GM18858 (cell line): ENCODE measurements around the gene PLCB3.

Experiments
- ATAC-seq: cut with Tn5 transposase; IDR thresholded peaks from one replicate; pipeline ENCODE4 v1.9.1; 2021; ENCODE audit not compliant: unreplicated experiment

The PLCB3 gene

DNA sequence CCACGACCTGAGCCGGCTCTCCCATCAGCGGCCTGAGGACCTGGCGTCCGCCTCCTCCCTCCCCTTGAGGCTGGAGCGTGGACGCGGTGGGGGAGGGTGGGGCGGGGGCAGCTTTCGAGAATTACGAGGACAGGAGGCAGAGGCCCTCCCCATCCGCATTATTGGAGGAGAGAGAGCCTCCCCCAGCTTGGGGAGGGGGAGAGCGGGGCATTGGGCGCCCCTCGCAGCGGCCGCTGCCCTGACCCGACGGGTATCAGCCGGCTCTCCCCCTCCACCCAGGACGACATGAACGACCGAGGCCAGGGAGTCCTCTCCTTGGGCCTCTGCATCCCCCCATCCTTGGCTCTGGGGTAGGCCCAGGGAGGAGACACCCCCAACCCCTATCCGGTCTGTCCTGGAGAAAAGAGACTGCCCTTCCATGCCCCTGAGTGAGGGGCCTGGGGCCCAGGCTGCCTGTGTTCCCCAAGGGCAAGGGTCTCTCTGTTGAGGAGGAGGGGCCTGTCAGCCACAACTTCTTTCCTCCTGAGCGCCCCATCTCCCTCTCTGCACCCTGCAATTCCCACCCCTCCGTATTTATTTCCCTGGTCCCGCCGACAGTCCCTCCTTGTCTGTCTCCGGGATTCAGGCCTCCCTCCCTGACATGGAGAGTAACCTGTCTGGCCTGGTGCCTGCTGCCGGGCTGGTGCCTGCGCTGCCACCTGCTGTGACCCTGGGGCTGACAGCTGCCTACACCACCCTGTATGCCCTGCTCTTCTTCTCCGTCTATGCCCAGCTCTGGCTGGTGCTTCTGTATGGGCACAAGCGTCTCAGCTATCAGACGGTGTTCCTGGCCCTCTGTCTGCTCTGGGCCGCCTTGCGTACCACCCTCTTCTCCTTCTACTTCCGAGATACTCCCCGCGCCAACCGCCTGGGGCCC is 34.8 kb downstream of the PLCB3 start:
- no peak for ATAC-seq

- no peak for ATAC-seq
Measured at GRCh38 chr11:64286801-64287159, 35.5 kb downstream of the PLCB3 start.

GRCh38 chr11:64287676-64288352 is 36.5 kb downstream of the PLCB3 start:
- ATAC-seq: no peak

GRCh38 chr11:64288353-64288750 is 37.0 kb downstream of the PLCB3 start:
- ATAC-seq: no peak

- no peak for ATAC-seq
Measured at GRCh38 chr11:64289002-64289564, 37.8 kb downstream of the PLCB3 start.

DNA sequence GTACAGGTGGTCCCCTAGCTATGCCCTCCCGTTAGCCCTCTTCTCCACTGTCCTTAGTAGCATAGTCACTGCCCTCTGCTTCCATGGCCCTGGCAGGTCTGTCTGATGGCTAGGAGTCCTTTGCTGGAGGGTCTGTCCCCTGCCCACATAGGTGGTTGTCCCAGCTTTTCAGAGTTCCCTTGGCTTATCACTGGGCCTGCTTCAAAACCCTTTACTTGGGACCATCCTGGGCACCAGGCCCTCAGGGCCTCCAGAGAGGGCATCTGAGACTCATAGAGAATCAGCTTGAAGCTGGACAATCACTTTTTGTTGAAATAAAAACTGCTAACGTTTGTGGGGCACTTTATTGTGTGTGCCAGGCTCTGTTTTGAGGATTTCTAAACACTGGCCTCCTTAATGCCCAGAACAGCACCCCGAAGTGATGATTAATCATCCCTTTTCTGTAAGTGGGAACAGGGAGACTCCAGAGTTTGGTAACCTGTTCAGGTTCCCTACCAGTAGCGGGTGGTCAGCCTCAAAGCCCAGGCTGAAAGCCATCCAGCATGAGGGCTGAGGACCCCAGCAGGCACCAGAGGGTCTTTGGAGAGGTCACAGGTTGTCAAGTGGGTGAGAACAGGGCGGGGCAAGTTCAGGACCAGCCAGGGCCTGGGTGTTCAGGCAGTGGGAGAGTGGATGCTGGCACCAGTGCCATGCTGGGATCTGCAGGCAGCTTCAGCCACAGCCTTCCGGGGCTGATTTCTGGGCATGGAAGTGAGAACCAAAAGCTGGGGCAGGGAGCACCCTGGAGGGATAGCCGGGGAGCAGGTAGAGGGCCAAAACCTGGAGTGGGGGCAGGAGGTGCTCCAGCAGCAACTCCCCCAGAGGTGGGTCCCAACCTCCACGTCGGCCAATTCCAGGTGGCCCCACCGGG is 39.3 kb downstream of the PLCB3 start:
- ATAC-seq: no peak

DNA sequence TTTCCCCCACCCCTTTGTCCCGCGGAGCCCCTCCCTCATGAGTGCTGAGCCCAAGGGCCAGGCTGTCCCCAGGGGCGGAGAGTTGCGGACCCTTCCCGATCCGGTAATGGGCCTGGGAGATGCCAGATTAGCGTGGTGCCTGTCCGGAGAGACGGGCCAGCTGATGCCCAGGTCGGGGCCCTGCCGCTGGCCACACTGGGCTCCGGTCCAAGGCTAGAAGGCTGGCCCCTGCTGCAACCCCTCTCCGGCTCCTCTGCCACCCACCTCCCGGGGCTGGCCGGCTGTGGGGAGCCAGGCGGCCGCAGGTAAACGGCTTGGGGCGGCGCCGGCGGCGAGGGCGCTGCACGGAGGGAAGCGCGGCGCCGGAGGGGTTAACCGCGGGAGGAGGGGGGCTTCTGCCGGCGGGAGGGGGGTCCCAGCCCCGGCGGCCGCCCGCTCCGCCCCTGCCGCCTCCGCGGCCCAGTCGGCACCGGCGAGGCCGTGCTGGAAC is 40.0 kb downstream of the PLCB3 start, which contains the start of gene KCNK4:
Gene KCNK4, plus strand, starts transcription at position 41 of the 490 bp plus-strand sequence. CDS start 1,717 bp downstream, outside the sequence.
- no peak for ATAC-seq

DNA sequence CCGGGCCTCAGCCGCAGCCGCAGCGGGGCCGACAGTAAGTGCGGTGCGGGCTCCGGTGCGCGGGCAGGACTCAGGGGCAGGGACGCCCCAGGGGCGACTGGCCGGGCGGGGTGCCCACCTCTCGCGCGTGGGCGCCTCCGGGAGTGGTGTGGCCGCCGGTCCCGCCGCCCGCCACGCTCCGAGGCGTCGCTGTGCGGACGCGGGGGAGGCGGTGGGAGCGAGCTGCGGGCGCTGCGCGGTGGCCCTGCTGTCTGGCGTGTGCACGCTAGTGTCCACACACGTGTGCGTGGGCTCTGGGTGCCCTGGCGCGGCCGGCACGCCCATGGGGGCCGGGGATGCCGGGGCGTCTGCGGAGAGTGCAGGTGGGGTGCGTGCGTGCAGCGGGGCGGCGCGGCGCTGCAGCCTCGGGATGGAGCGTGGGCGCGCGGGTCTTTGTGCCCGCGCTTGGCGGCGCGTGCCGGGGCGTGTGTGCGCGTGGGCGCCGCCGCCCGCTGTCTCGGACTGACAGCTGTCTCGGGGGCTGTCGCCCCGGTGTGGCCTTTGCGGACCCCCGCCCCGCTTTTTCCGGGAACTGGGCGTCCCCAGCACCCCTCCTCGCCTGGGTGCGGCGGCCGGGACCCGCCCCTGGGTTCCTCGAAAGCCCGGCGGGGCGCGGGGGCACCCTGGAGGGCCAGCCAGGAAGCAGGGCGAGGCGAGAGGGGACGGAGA is 40.6 kb downstream of the PLCB3 start:
- ATAC-seq: no peak

- no peak for ATAC-seq
Measured at GRCh38 chr11:64292460-64293254, 41.3 kb downstream of the PLCB3 start.

GRCh38 chr11:64294774-64295173 is 43.4 kb downstream of the PLCB3 start:
- no peak for ATAC-seq

DNA sequence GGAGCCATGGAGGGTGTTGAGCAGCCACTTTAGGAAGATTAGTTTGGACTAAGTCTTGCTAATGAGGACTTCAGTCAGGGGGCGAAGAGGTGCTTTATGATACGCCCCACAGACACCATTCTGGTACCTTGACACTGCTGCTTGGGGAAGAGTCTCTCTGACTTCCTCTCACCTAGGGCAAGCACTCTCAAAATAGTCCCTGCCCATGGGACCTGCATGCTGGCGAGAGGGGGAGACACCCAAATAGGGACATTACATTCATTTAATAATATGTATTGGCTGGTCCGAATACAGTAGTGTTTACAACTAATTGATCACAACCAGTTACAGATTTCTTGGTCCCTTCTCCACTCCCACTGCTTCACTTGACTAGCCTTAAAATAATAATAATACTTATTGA is 44.4 kb downstream of the PLCB3 start:
- ATAC-seq: no peak

- no peak for ATAC-seq
Measured at GRCh38 chr11:64296236-64296635, 44.9 kb downstream of the PLCB3 start.

- ATAC-seq: no peak
Measured at GRCh38 chr11:64296830-64297698, 45.7 kb downstream of the PLCB3 start.

GRCh38 chr11:64297699-64298358 is 46.5 kb downstream of the PLCB3 start:
- ATAC-seq: no peak

GRCh38 chr11:64298966-64299846 is 47.9 kb downstream of the PLCB3 start:
- no peak for ATAC-seq

DNA sequence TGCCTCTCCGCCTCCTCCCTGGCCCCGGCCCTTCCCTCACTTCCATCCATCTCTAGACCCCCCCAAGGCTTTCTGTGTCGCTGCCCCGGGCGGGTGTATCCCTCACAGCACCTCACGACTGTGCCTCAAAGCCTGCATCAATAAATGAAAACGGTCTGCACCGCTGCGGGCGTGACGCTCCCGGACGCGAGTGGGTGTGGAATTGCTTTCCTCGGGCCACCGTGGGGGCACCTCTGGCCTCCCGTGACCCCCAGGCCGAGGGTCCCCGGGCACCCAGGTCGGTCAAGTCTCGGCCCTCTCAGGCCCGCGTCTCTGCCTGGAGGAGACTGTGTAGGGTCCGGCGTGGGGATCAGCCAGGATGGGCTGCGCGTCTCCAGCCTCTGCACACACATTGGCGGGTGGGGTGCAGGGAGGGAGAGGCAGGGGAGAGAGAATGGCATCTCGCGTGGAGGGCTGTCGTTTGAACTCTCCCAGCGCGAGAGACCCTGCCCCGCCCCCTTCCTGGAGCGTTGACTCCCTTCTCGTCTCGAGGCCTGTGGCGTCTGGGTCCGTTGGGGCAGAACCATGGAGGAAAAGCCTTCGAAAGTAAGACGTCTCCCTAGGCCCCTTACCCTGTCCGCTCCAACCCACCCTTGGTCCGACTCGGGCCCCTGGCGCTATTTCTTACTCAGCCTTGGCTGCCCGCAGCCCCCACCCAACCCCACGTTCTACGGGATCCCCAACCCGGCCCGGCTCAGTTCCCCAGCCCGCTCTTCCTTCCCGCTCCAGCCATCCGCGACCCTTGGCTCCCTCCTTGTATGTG is 48.7 kb downstream of the PLCB3 start, which contains the start of gene CATSPERZ:
Gene CATSPERZ, plus strand, starts transcription at position 512 of the 802 bp plus-strand sequence. Its CDS starts 53 bp downstream, at position 565.
- ATAC-seq: no peak
